ENCODE measurements around the gene RAE1. TPM values are rescaled to one million over a fixed set of nuclear protein-coding genes. Genes with fewer than 3 reads are reported as not detected.
A peak's percentile ranks its signal among the peaks of the same experiment; 100 is the strongest.

RAE1 gene
- total RNA-seq, 6 experiments from 2014 or later = 8.6 to 22.1 (median 11.1) TPM

- intact Hi-C loops (cut with DNase I) = no loop called here
- Histone ChIP-seq H3K27ac (no peak overlapping the region), H3K4me3 (no peak overlapping the region), H3K4me1 (no peaks in the 10 kb centered on the region), H3K27me3 (no peaks in the 10 kb centered on the region), H3K36me3 (no peaks in the 10 kb centered on the region), H3K9me3 (no peaks in the 10 kb centered on the region)
- peak in 1 of 3 donors; percentile 43 for DNase-seq
- ATAC-seq = peak in 1 of 4 donors; percentile 42
- TF ChIP-seq POLR2A (IDR thresholded peaks at IDR 0.05) (no peak), CTCF (IDR thresholded peaks at IDR 0.05) (no peak)
- 66% methylated on average over 4 of the region's 19 CpGs for WGBS (ENCODE audit: insufficient coverage, low coverage, low lambda C conversion rate, missing lambda C conversion rate)
Observed at GRCh38 chr20:57414867-57415592, 64.0 kb downstream of the RAE1 start.

DNA sequence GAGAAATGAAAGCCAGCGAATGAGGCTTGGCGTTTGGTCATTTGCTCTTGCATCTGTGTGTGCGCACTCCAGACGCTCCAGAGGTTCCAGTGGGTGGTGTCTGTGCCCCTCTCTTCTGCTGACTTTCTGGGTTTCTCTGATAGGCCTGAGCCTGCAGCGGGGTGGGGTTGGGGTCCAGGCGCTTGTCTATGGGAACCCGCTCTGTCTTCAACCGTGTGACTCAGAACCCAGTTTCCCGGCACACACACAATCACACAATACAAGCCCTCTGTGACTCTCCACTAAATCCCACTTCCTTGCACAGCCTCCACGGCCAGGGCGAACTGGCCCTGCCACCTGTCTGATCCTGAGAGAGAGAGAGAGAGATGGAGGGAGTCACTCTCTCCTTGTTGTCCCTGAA lies 64.7 kb downstream of the RAE1 start:
- Histone ChIP-seq H3K9me3 (no peaks in the 10 kb centered on the region), H3K4me3 (no peak overlapping the region), H3K27ac (no peak overlapping the region), H3K27me3 (no peaks in the 10 kb centered on the region), H3K36me3 (no peaks in the 10 kb centered on the region), H3K4me1 (no peaks in the 10 kb centered on the region)
- DNase-seq (no peak), ATAC-seq (no peak)
- TF ChIP-seq CTCF (IDR thresholded peaks at IDR 0.05) (no peak), POLR2A (IDR thresholded peaks at IDR 0.05) (no peak)
- WGBS (ENCODE audit: insufficient coverage, low coverage, low lambda C conversion rate, missing lambda C conversion rate) = 96% methylated on average over 4 of the region's 11 CpGs
- intact Hi-C loops (cut with DNase I) = no loop called here

- no peak for TF ChIP-seq CTCF (IDR thresholded peaks at IDR 0.05)
- no peak for TF ChIP-seq POLR2A (IDR thresholded peaks at IDR 0.05)
- Histone ChIP-seq H3K4me3 (no peak overlapping the region), H3K9me3 (no peaks in the 10 kb centered on the region), H3K4me1 (no peaks in the 10 kb centered on the region), H3K36me3 (no peaks in the 10 kb centered on the region), H3K27me3 (no peaks in the 10 kb centered on the region), H3K27ac (no peak overlapping the region)
- WGBS (ENCODE audit: insufficient coverage, low coverage, low lambda C conversion rate, missing lambda C conversion rate) = 100% methylated on average over 1 of the region's 15 CpGs
- intact Hi-C loops (cut with DNase I) = no loop called here
- DNase-seq (no peak), ATAC-seq (no peak)
Observed at GRCh38 chr20:57416296-57417022, 65.4 kb downstream of the RAE1 start.

DNA sequence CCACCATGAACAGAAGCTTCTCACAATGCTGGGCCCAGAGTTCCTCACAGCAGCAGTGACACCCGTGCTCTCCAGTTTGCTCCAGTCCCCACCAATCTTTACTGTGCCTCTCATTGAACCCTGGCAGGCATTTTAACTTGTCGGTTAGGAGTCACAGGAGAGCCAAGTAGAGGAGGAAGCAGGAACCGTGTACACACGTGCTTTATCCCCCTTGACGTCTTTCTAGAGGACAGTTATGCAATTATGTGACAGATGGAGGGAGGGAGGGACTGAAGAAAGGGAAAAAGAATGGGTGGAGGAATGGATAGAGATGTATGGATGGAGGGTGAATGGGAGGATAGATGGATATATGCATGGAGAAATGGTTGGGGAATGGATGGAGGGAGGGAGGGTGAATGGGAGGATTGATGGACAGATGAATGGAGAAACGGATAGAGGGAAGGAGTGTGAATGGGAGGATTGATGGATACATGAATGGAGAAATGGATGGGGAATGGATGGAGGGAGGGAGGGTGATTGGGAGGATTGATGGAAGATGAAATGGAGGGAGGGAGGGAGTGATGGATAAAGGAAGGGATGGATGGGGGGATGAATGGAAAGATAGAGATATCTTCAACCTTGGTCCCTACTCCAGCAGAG lies 66.1 kb downstream of the RAE1 start:
- no peak for DNase-seq
- Histone ChIP-seq H3K36me3 (no peaks in the 10 kb centered on the region), H3K27me3 (no peaks in the 10 kb centered on the region), H3K4me3 (no peak overlapping the region), H3K9me3 (no peaks in the 10 kb centered on the region), H3K27ac (no peak overlapping the region), H3K4me1 (peaks cover 0 to 2% (median 0%) of the 10 kb centered on the region in 4 donors)
- intact Hi-C loops (cut with DNase I) = no loop called here
- ATAC-seq = no peak
- WGBS (ENCODE audit: insufficient coverage, low coverage, low lambda C conversion rate, missing lambda C conversion rate) = 39% methylated on average over 6 of the region's 6 CpGs
- TF ChIP-seq POLR2A (IDR thresholded peaks at IDR 0.05) = no peak
- TF ChIP-seq CTCF (IDR thresholded peaks at IDR 0.05) = no peak

Measured in right lobe of liver (tissue), 6 donors.